GM12878 (cell line): Measurements from ENCODE around the gene LGALS9. TPM values are rescaled to one million over a fixed set of nuclear protein-coding genes. Genes with fewer than 3 reads are reported as not detected.

Experiments used
- ATAC-seq: fragments of 200-7000 bp; cut with Tn5 transposase; 3 replicates; pipeline ENCODE4 v1.9.1; 2020; ENCODE audit warnings: mild to moderate bottlenecking, moderate library complexity
- BruUV-seq: library from RNA; stranded (reverse); fragments of 400-500 nt; replicated peaks from 2 replicates; lab custom pipeline; 2021; lab: Mats Ljungman, UMichigan
- CTCF ChIA-PET: fragments of 300-600 bp; sonication (Branson Sonifier 250); formaldehyde crosslinking; extraction: SDS; loops from one replicate; lab custom pipeline; 2021; ENCODE audit warnings: inconsistent platforms; lab: Yijun Ruan, JAX
- POLR2A ChIA-PET: fragments of 350-600 bp; formaldehyde crosslinking; extraction: SDS; loops from one replicate; lab custom pipeline; 2021; ENCODE audit warnings: inconsistent platforms; lab: Charles Lee
- RAD21 ChIA-PET: fragments of 300-600 bp; sonication (Branson Sonifier 250); formaldehyde crosslinking; loops from one replicate; lab custom pipeline; 2023; ENCODE audit warnings: antibody characterized with exemption; ENCODE audit not compliant: unreplicated experiment; lab: Charles Lee
- SMC1A ChIA-PET: fragments of 300-600 bp; sonication (Branson Sonifier 250); formaldehyde crosslinking; loops from one replicate; lab custom pipeline; 2023; ENCODE audit not compliant: unreplicated experiment, uncharacterized antibody; lab: Charles Lee
- DNase-seq: peaks from one replicate; pipeline ENCODE4 v3.0.0-alpha.2; 2011; ENCODE audit warnings: low read depth, low spot score
- FAIRE-seq: peaks from 3 replicates; lab custom pipeline; 2011; peaks lifted over from hg19 to GRCh38; lab: Jason Lieb, UNC
- H2AFZ ChIP-seq: 2 replicates; pipeline ENCODE4 v1.6.0; 2011; ENCODE audit warnings: low read depth, low read length, control low read depth; ENCODE audit not compliant: control insufficient read depth
- H3K27ac ChIP-seq: 2 replicates; pipeline ENCODE4 v1.5.1; 2011; ENCODE audit warnings: control low read depth; ENCODE audit not compliant: control insufficient read depth, insufficient read depth
- H3K27me3 ChIP-seq, 2 experiments: replicated peaks in 1 of 2; 2 replicates each; pipeline versions ENCODE4 v1.6.0 to v1.6.1; 2011; ENCODE audit warnings: low read length in 1 of 2; ENCODE audit not compliant: control insufficient read depth in 2 of 2, insufficient read depth in 2 of 2
- H3K36me3 ChIP-seq, 2 experiments: 2 replicates each; pipeline ENCODE4 v1.5.1; 2011; ENCODE audit warnings: low read length in 1 of 2; ENCODE audit not compliant: control insufficient read depth in 2 of 2, insufficient read depth in 2 of 2
- H3K4me1 ChIP-seq: 2 replicates; pipeline ENCODE4 v1.6.1; 2011; ENCODE audit warnings: mild to moderate bottlenecking, low read length, moderate library complexity, mixed read lengths; ENCODE audit not compliant: control insufficient read depth, insufficient read depth
- H3K4me2 ChIP-seq: 2 replicates; pipeline ENCODE4 v1.6.0; 2011; ENCODE audit warnings: control low read depth; ENCODE audit not compliant: control insufficient read depth, insufficient read depth
- H3K4me3 ChIP-seq: fragments of 200-600 bp; sonication (generic); 2 replicates; pipeline ENCODE4 v1.5.1; 2016
- H3K79me2 ChIP-seq: 2 replicates; pipeline ENCODE4 v1.6.0; 2011; ENCODE audit warnings: low read length; ENCODE audit not compliant: control insufficient read depth, insufficient read depth
- H3K9ac ChIP-seq: 2 replicates; pipeline ENCODE4 v1.8.0; 2011; ENCODE audit warnings: low read length, control low read depth, mixed read lengths; ENCODE audit not compliant: control insufficient read depth, insufficient read depth
- H3K9me3 ChIP-seq: replicated peaks from 3 replicates; pipeline ENCODE4 v1.5.1; 2011; ENCODE audit warnings: mild to moderate bottlenecking, low read length; ENCODE audit not compliant: control insufficient read depth, insufficient read depth
- H4K20me1 ChIP-seq: 2 replicates; pipeline ENCODE4 v1.6.0; 2011; ENCODE audit not compliant: control insufficient read depth, insufficient read depth
- CREB1 ChIP-seq: IDR thresholded peaks from 2 replicates; pipeline ENCODE4 v1.6.1; 2012; ENCODE audit warnings: low read depth, mild to moderate bottlenecking, inconsistent platforms
- EGR1 ChIP-seq, 2 experiments: IDR thresholded peaks; 1 replicate in 1 of 2; 2 replicates in 1 of 2; pipeline ENCODE4 v1.6.1; 2011 to 2012; ENCODE audit warnings: low read depth in 2 of 2, low read length in 2 of 2, borderline replicate concordance in 1 of 2, mild to moderate bottlenecking in 1 of 2, moderate library complexity in 1 of 2
- EP300 ChIP-seq, 2 experiments: fragments of 150-350 bp in 1 of 2; IDR thresholded peaks; 2 replicates each; pipeline ENCODE4 v1.6.1; 2011 to 2012; ENCODE audit warnings: low read depth in 2 of 2, low read length in 2 of 2, borderline replicate concordance in 1 of 2, improper control_type of control experiment in 1 of 2, inconsistent platforms in 1 of 2; ENCODE audit not compliant: control insufficient read depth in 1 of 2
- GATAD2B ChIP-seq: fragments of 450-650 bp; conservative IDR thresholded peaks from 2 replicates; pipeline ENCODE4 v1.6.1; 2017; ENCODE audit warnings: low read depth, mild to moderate bottlenecking, moderate library complexity
- MTA2 ChIP-seq: fragments of 450-650 bp; IDR thresholded peaks from 2 replicates; pipeline ENCODE4 v1.6.1; 2016; ENCODE audit warnings: low read depth, mild to moderate bottlenecking, moderate library complexity
- MYB ChIP-seq: fragments of 150-350 bp; IDR thresholded peaks from 2 replicates; pipeline ENCODE4 v1.6.1; 2014; ENCODE audit warnings: mild to moderate bottlenecking, low read depth, low read length, borderline replicate concordance
- STAT3 ChIP-seq: IDR thresholded peaks from 2 replicates; pipeline ENCODE4 v1.6.1; 2011; ENCODE audit warnings: low read depth, low read length, improper control_type of control experiment
- TBL1XR1 ChIP-seq: IDR thresholded peaks from 2 replicates; pipeline ENCODE4 v1.6.1; 2012; ENCODE audit warnings: low read depth, low read length, improper control_type of control experiment
- ZNF274 ChIP-seq: IDR thresholded peaks from one replicate; pipeline ENCODE4 v1.8.0; 2011; ENCODE audit not compliant: insufficient read length, insufficient read depth
- WGBS: methylation state at CpG from one replicate; pipeline ENCODE4 v1.1.6; 2016; ENCODE audit warnings: low lambda C conversion rate; ENCODE audit not compliant: insufficient replicate concordance, insufficient coverage; ENCODE audit errors: missing lambda C conversion rate; 5-methylcytosine and 5-hydroxymethylcytosine counted together
- in situ Hi-C: fragments of 300-500 bp; cut with MboI; formaldehyde crosslinking; loops from 9 replicates; pipeline ENCODE4 v1.14.3; 2018; ENCODE audit warnings: mixed read lengths
- intact Hi-C: fragments of 100-400 bp; cut with micrococcal nuclease; formaldehyde crosslinking; loops from one replicate; pipeline ENCODE4 v1.14.2; 2022; ENCODE audit not compliant: unreplicated experiment
- polyA plus RNA-seq, 11 experiments: library from polyadenylated mRNA; depleted of rRNA in 4 of 11; unstranded in 6 of 11; stranded (reverse) in 5 of 11; fragments of >200 nt; fragmentation: Nextera tagmentation in 4 of 11; fragmentation: Illumina TruSeq in 1 of 11; extraction: Ambion mirVana in 4 of 11; extraction: Trizol in 1 of 11; gene quantifications; 1 replicate in 1 of 11; 2 replicates in 10 of 11; pipeline versions ENCODE4 v1.2.1 to v1.2.3, GENCODE V29; 2011 to 2016; ENCODE audit warnings: inconsistent platforms in 2 of 11, missing spikeins in 2 of 11, low read depth in 1 of 11
- total RNA-seq, 4 experiments: library from RNA; depleted of rRNA in 3 of 4; stranded (reverse); fragments of >200 nt in 3 of 4; fragmentation: Illumina TruSeq in 1 of 4; extraction: Trizol in 1 of 4; gene quantifications; 2 replicates each; pipeline versions ENCODE4 v1.2.1 to v1.2.3, GENCODE V29; 2013 to 2021
- TF ChIP-seq, protein P1 (sequence below): fragments of 450-650 bp; formaldehyde crosslinking; IDR thresholded peaks from 2 replicates; pipeline ENCODE4 v1.5.0; 2022; ENCODE audit warnings: mild to moderate bottlenecking, missing genetic modification characterization
- TF ChIP-seq, protein P2 (sequence below): IDR thresholded peaks from 2 replicates; pipeline ENCODE4 v1.6.1; 2012; ENCODE audit warnings: mild to moderate bottlenecking, low read depth, low read length
- TF ChIP-seq, protein P3 (sequence below): IDR thresholded peaks from 2 replicates; pipeline ENCODE4 v1.6.1; 2011; ENCODE audit warnings: mild to moderate bottlenecking, low read depth, low read length, moderate library complexity; ENCODE audit not compliant: insufficient replicate concordance
- TF ChIP-seq, protein P4 (sequence below): fragments of 150-350 bp; IDR thresholded peaks from 2 replicates; pipeline ENCODE4 v1.6.1; 2014; ENCODE audit warnings: mild to moderate bottlenecking, low read depth, low read length

The LGALS9 gene
- total and polyA plus RNA-seq, 10 of the 15 experiments (the other 5 are each of a cell fraction or from before 2014, with no cell fraction given), result 22.5 to 294 (median 155) TPM

DNA sequence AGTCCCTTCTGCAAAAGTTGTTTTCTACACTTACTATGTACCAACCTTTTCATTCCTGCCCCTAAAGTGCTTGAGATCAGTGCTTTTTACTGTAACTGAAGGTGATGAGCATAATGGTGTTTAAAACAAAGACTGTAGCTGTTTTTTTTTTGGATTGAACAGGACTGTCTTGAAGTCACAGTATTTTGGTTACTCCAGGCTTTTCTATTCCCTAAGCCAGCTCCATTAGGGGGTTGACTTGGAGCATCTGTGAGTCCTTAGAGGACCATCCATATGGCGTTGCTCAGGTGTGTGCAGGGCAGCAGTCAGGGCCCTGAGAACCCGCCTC, 29.0 kb upstream of the LGALS9 start:
- ChIA-PET CTCF (interaction anchor here (0.6 to 9.1 kb wide), 35 partner anchors 8 to 405 kb away, joined by 3 to 134 read pairs (median 11); partner anchors contain the start of genes KSR1 and LGALS9), RAD21 (interaction anchor here (0.8 to 5.0 kb wide), 12 partner anchors 44 to 365 kb away, joined by 3 to 51 read pairs (median 5); partner anchors contain the start of gene KSR1), SMC1A (interaction anchor here (0.8 to 4.7 kb wide), 21 partner anchors 12 to 365 kb away, joined by 3 to 76 read pairs (median 5); partner anchors contain the start of gene KSR1), POLR2A (no interaction called here)
- no TSS peak for BruUV-seq
- Histone ChIP-seq H3K27me3 (no peaks in the 10 kb centered on the region), H3K79me2 (no peaks in the 10 kb centered on the region), H3K27ac (no peak overlapping the region), H3K4me1 (peaks cover 5% of the 10 kb centered on the region; the same call in 1 of the 2 replicates), H4K20me1 (no peaks in the 10 kb centered on the region), H3K36me3 (peaks cover 9 to 35% of the 10 kb centered on the region in 2 experiments; a peak in 3 of 4 replicates), H3K4me2 (no peak overlapping the region), H3K9ac (no peak overlapping the region), H3K9me3 (no peaks in the 10 kb centered on the region), H3K4me3 (no peak overlapping the region), H2AFZ (no peak overlapping the region)
- 47% methylated on average over 2 of the region's 2 CpGs for WGBS
- in situ Hi-C loops (loop anchor here (10.0 kb wide), 2 partner anchors 53 to 57 kb away; no protein-coding TSS in a partner anchor), intact Hi-C loops (loop anchor here (1.0 to 5.0 kb wide), 5 partner anchors 49 to 305 kb away; partner anchors contain the start of gene KSR1)
- no peak for FAIRE-seq
- no peak for ATAC-seq
- no peak for DNase-seq
- TF ChIP-seq, protein P1, sequence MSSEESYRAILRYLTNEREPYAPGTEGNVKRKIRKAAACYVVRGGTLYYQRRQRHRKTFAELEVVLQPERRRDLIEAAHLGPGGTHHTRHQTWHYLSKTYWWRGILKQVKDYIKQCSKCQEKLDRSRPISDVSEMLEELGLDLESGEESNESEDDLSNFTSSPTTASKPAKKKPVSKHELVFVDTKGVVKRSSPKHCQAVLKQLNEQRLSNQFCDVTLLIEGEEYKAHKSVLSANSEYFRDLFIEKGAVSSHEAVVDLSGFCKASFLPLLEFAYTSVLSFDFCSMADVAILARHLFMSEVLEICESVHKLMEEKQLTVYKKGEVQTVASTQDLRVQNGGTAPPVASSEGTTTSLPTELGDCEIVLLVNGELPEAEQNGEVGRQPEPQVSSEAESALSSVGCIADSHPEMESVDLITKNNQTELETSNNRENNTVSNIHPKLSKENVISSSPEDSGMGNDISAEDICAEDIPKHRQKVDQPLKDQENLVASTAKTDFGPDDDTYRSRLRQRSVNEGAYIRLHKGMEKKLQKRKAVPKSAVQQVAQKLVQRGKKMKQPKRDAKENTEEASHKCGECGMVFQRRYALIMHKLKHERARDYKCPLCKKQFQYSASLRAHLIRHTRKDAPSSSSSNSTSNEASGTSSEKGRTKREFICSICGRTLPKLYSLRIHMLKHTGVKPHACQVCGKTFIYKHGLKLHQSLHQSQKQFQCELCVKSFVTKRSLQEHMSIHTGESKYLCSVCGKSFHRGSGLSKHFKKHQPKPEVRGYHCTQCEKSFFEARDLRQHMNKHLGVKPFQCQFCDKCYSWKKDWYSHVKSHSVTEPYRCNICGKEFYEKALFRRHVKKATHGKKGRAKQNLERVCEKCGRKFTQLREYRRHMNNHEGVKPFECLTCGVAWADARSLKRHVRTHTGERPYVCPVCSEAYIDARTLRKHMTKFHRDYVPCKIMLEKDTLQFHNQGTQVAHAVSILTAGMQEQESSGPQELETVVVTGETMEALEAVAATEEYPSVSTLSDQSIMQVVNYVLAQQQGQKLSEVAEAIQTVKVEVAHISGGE (CRISPR knock-in tag), result no peak
- TF ChIP-seq CREB1 (no peak), MYB (no peak), TBL1XR1 (no peak), EGR1 (IDR thresholded peaks at IDR 0.05; ENCODE audit: borderline replicate concordance in 1 of 2, low read depth in 2 of 2, low read length in 2 of 2) (no peak), STAT3 (no peak), EP300 (IDR thresholded peaks at IDR 0.05; ENCODE audit: borderline replicate concordance in 1 of 2, control insufficient read depth in 1 of 2, low read depth in 2 of 2, low read length in 2 of 2) (no peak), ZNF274 (no peak), GATAD2B (no peak), MTA2 (no peak)
- TF ChIP-seq, protein P2, sequence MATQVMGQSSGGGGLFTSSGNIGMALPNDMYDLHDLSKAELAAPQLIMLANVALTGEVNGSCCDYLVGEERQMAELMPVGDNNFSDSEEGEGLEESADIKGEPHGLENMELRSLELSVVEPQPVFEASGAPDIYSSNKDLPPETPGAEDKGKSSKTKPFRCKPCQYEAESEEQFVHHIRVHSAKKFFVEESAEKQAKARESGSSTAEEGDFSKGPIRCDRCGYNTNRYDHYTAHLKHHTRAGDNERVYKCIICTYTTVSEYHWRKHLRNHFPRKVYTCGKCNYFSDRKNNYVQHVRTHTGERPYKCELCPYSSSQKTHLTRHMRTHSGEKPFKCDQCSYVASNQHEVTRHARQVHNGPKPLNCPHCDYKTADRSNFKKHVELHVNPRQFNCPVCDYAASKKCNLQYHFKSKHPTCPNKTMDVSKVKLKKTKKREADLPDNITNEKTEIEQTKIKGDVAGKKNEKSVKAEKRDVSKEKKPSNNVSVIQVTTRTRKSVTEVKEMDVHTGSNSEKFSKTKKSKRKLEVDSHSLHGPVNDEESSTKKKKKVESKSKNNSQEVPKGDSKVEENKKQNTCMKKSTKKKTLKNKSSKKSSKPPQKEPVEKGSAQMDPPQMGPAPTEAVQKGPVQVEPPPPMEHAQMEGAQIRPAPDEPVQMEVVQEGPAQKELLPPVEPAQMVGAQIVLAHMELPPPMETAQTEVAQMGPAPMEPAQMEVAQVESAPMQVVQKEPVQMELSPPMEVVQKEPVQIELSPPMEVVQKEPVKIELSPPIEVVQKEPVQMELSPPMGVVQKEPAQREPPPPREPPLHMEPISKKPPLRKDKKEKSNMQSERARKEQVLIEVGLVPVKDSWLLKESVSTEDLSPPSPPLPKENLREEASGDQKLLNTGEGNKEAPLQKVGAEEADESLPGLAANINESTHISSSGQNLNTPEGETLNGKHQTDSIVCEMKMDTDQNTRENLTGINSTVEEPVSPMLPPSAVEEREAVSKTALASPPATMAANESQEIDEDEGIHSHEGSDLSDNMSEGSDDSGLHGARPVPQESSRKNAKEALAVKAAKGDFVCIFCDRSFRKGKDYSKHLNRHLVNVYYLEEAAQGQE, result no peak
- TF ChIP-seq, protein P3, sequence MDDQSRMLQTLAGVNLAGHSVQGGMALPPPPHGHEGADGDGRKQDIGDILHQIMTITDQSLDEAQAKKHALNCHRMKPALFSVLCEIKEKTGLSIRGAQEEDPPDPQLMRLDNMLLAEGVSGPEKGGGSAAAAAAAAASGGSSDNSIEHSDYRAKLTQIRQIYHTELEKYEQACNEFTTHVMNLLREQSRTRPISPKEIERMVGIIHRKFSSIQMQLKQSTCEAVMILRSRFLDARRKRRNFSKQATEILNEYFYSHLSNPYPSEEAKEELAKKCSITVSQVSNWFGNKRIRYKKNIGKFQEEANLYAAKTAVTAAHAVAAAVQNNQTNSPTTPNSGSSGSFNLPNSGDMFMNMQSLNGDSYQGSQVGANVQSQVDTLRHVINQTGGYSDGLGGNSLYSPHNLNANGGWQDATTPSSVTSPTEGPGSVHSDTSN, result no peak
- TF ChIP-seq, protein P4, sequence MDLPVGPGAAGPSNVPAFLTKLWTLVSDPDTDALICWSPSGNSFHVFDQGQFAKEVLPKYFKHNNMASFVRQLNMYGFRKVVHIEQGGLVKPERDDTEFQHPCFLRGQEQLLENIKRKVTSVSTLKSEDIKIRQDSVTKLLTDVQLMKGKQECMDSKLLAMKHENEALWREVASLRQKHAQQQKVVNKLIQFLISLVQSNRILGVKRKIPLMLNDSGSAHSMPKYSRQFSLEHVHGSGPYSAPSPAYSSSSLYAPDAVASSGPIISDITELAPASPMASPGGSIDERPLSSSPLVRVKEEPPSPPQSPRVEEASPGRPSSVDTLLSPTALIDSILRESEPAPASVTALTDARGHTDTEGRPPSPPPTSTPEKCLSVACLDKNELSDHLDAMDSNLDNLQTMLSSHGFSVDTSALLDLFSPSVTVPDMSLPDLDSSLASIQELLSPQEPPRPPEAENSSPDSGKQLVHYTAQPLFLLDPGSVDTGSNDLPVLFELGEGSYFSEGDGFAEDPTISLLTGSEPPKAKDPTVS, result no peak
